DOHH2 (cell line): ENCODE results near the gene MDGA2.

ENCODE experiments used
- H3F3A ChIP-seq: fragments of 200-600 bp; sonication (generic), shearing (Covaris generic); 2 replicates; pipeline ENCODE4 v1.6.0; 2016; ENCODE audit warnings: antibody characterized with exemption, mild to moderate bottlenecking; ENCODE audit not compliant: control insufficient read depth, insufficient read depth
- H3K27ac ChIP-seq: fragments of 200-600 bp; sonication (generic); 2 replicates; pipeline ENCODE4 v1.5.1; 2014; ENCODE audit warnings: low read depth, mild to moderate bottlenecking, low read length, moderate library complexity
- H3K27me3 ChIP-seq: fragments of 200-600 bp; sonication (generic); 2 replicates; pipeline ENCODE4 v1.6.1; 2014; ENCODE audit warnings: mild to moderate bottlenecking, low read length, mixed read lengths; ENCODE audit not compliant: control insufficient read depth
- H3K36me3 ChIP-seq: fragments of 200-600 bp; sonication (generic); 2 replicates; pipeline ENCODE4 v1.6.1; 2014; ENCODE audit warnings: mild to moderate bottlenecking, low read length, moderate library complexity, mixed read lengths; ENCODE audit not compliant: control insufficient read depth
- H3K4me1 ChIP-seq: fragments of 200-600 bp; sonication (generic); 2 replicates; pipeline ENCODE4 v1.6.1; 2014; ENCODE audit warnings: mild to moderate bottlenecking, low read length, mixed read lengths; ENCODE audit not compliant: control insufficient read depth
- H3K4me2 ChIP-seq: fragments of 200-600 bp; sonication (generic); 2 replicates; pipeline ENCODE4 v1.6.0; 2014; ENCODE audit warnings: mild to moderate bottlenecking, low read length, moderate library complexity
- H3K4me3 ChIP-seq: fragments of 200-600 bp; sonication (generic); 2 replicates; pipeline ENCODE4 v1.5.1; 2014; ENCODE audit warnings: mild to moderate bottlenecking, low read length, mixed read lengths
- H3K79me2 ChIP-seq: fragments of 200-600 bp; sonication (generic); 2 replicates; pipeline ENCODE4 v1.6.1; 2014; ENCODE audit warnings: mild to moderate bottlenecking, low read length, mixed read lengths; ENCODE audit not compliant: control insufficient read depth
- H3K9me2 ChIP-seq: fragments of 200-600 bp; sonication (generic); replicated peaks from 2 replicates; pipeline ENCODE4 v1.6.1; 2014; ENCODE audit warnings: mild to moderate bottlenecking, low read length, mixed read lengths; ENCODE audit not compliant: control insufficient read depth
- H3K9me3 ChIP-seq: fragments of 200-600 bp; sonication (generic); 2 replicates; pipeline ENCODE4 v1.6.1; 2014; ENCODE audit warnings: antibody characterized with exemption, low read length, mixed read lengths; ENCODE audit not compliant: control insufficient read depth, insufficient read depth
- H4K20me1 ChIP-seq: fragments of 200-600 bp; sonication (generic); 2 replicates; pipeline ENCODE4 v1.6.0; 2014; ENCODE audit warnings: low read depth, mild to moderate bottlenecking, antibody characterized with exemption, low read length, moderate library complexity; ENCODE audit not compliant: control insufficient read depth, insufficient read depth
- CTCF ChIP-seq: fragments of 200-600 bp; sonication (generic); IDR thresholded peaks from one replicate; pipeline ENCODE4 v1.5.1; 2014; ENCODE audit warnings: antibody characterized with exemption, mild to moderate bottlenecking, low read depth, low read length; ENCODE audit not compliant: poor library complexity, severe bottlenecking
- EZH2phosphoT487 ChIP-seq: fragments of 200-600 bp; sonication (generic); IDR thresholded peaks from 2 replicates; pipeline ENCODE4 v1.6.1; 2017; ENCODE audit warnings: borderline replicate concordance, mild to moderate bottlenecking, antibody characterized with exemption, low read length, moderate library complexity, mixed read lengths

The MDGA2 gene

GRCh38 chr14:47103771-47104170, 571.6 kb downstream of the MDGA2 start:
- Histone ChIP-seq H3K4me1 (no peaks in the 10 kb centered on the region), H3F3A (no peaks in the 10 kb centered on the region), H3K4me3 (no peak overlapping the region), H3K36me3 (no peaks in the 10 kb centered on the region), H3K9me2 (no peaks in the 10 kb centered on the region), H3K9me3 (no peaks in the 10 kb centered on the region; the same call in 1 of the 2 replicates), H3K79me2 (no peaks in the 10 kb centered on the region), H3K27me3 (no peaks in the 10 kb centered on the region), H4K20me1 (no peaks in the 10 kb centered on the region), H3K4me2 (no peak overlapping the region), H3K27ac (no peak overlapping the region)
- no peak for TF ChIP-seq EZH2phosphoT487
- TF ChIP-seq CTCF: no peak

- TF ChIP-seq EZH2phosphoT487: no peak
- no peak overlapping the region for H3K4me3 ChIP-seq
- no peaks in the 10 kb centered on the region for H3F3A ChIP-seq
- H3K27ac ChIP-seq: no peak overlapping the region
- no peaks in the 10 kb centered on the region for H3K79me2 ChIP-seq
- no peaks in the 10 kb centered on the region for H3K4me1 ChIP-seq
- H3K4me2 ChIP-seq: no peak overlapping the region
- no peaks in the 10 kb centered on the region; the same call in 1 of the 2 replicates for H3K9me3 ChIP-seq
- H3K9me2 ChIP-seq: no peaks in the 10 kb centered on the region
- H4K20me1 ChIP-seq: no peaks in the 10 kb centered on the region
- H3K27me3 ChIP-seq: no peaks in the 10 kb centered on the region
- H3K36me3 ChIP-seq: no peaks in the 10 kb centered on the region
Observed at GRCh38 chr14:47102472-47102871, 572.9 kb downstream of the MDGA2 start.

GRCh38 chr14:47085678-47086077, 589.7 kb downstream of the MDGA2 start:
- Histone ChIP-seq H3K27ac (no peak overlapping the region), H3K4me2 (no peak overlapping the region), H3K9me2 (no peaks in the 10 kb centered on the region), H3K27me3 (no peaks in the 10 kb centered on the region), H3K79me2 (no peaks in the 10 kb centered on the region), H4K20me1 (no peaks in the 10 kb centered on the region), H3K4me3 (no peak overlapping the region), H3K36me3 (no peaks in the 10 kb centered on the region), H3F3A (no peaks in the 10 kb centered on the region), H3K4me1 (no peaks in the 10 kb centered on the region), H3K9me3 (no peaks in the 10 kb centered on the region)
- TF ChIP-seq CTCF (no peak), EZH2phosphoT487 (no peak)

- Histone ChIP-seq H3K4me3 (no peak overlapping the region), H4K20me1 (no peaks in the 10 kb centered on the region), H3K36me3 (no peaks in the 10 kb centered on the region), H3K79me2 (no peaks in the 10 kb centered on the region), H3K9me3 (no peaks in the 10 kb centered on the region), H3K4me2 (no peak overlapping the region), H3K27me3 (no peaks in the 10 kb centered on the region), H3K9me2 (no peaks in the 10 kb centered on the region), H3K4me1 (no peaks in the 10 kb centered on the region), H3F3A (no peaks in the 10 kb centered on the region), H3K27ac (no peak overlapping the region)
- TF ChIP-seq EZH2phosphoT487 (no peak), CTCF (no peak)
Observed at GRCh38 chr14:47065326-47065725, 610.1 kb downstream of the MDGA2 start.
